ENCODE data around the gene OR4K14. TPM values are rescaled to one million over a fixed set of nuclear protein-coding genes. Genes with fewer than 3 reads are reported as not detected.

OR4K14 gene, protein sequence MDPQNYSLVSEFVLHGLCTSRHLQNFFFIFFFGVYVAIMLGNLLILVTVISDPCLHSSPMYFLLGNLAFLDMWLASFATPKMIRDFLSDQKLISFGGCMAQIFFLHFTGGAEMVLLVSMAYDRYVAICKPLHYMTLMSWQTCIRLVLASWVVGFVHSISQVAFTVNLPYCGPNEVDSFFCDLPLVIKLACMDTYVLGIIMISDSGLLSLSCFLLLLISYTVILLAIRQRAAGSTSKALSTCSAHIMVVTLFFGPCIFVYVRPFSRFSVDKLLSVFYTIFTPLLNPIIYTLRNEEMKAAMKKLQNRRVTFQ
- not detected for total RNA-seq (2021; ENCODE audit: unreplicated experiment)
- not detected for polyA plus RNA-seq (2012; ENCODE audit: insufficient read length)
- Bru-seq, nascent RNA = not detected
- not detected for BruChase-seq, experiment 1, labeled RNA remaining after a 2-hour chase
- BruChase-seq, experiment 2, labeled RNA remaining after a 6-hour chase = not detected
- long read RNA-seq = 0 reads

DNA sequence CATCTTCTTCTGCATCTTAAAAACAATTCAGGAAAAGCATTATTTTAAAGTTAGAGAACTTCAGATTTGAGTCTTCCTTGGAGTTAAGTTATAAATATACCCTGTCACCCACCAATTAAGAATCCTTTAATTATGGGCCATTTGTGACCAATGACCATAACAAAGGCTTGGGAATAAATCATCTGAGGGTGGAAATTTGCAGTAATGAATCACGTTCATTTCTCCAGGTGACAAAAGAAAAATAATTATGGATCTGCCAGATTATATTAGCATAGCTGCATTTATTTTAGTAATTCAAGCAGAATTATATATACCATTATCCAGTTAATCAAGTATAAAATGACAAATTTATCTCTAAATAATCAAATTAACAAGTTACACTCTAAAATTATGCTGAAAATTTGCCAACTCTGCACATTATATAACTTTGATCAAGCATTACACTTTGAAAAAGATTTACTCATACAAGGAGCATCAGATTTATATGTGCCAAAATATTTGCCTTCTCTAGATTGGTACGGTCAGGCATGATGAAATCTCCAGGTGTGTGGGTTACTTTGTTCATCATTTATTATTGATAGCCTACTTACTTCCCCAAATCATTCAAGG is at the start of gene OR4K14:
TSS of gene OR4K14 (minus strand) at position 51 of the 609 bp plus-strand sequence. CDS start 4,114 bp downstream, outside the sequence.
- DNase-seq (ENCODE audit: low read depth, low spot score) (no peak), ATAC-seq (no peak)
- in situ Hi-C loops (cut with HindIII; ENCODE audit: low pct_unique_long_range_greater_than_20kb, low sequenced_read_pairs) (no loop called here), intact Hi-C loops (cut with micrococcal nuclease; ENCODE audit: unreplicated experiment) (no loop called here)
- BruUV-seq (replicated peaks) = no TSS peak
- no peaks in the 10 kb centered on the region for H3K9me3 ChIP-seq (ENCODE audit: control insufficient read depth, insufficient read depth, low read depth, low read length)
- no peaks in the 10 kb centered on the region for H3K36me3 ChIP-seq (ENCODE audit: control insufficient read depth, insufficient read depth, low read length)
- no peak within 1 kb of the TSS for H3K4me3 ChIP-seq (ENCODE audit: low read depth in 2 of 2, low read length in 2 of 2)
- no peaks in the 10 kb centered on the region for H3K4me1 ChIP-seq (ENCODE audit: control insufficient read depth, insufficient read depth, low read length)
- TF ChIP-seq POLR2AphosphoS5 (IDR thresholded peaks at IDR 0.05; ENCODE audit: low read depth, low read length) = no peak
- TF ChIP-seq, protein P1, sequence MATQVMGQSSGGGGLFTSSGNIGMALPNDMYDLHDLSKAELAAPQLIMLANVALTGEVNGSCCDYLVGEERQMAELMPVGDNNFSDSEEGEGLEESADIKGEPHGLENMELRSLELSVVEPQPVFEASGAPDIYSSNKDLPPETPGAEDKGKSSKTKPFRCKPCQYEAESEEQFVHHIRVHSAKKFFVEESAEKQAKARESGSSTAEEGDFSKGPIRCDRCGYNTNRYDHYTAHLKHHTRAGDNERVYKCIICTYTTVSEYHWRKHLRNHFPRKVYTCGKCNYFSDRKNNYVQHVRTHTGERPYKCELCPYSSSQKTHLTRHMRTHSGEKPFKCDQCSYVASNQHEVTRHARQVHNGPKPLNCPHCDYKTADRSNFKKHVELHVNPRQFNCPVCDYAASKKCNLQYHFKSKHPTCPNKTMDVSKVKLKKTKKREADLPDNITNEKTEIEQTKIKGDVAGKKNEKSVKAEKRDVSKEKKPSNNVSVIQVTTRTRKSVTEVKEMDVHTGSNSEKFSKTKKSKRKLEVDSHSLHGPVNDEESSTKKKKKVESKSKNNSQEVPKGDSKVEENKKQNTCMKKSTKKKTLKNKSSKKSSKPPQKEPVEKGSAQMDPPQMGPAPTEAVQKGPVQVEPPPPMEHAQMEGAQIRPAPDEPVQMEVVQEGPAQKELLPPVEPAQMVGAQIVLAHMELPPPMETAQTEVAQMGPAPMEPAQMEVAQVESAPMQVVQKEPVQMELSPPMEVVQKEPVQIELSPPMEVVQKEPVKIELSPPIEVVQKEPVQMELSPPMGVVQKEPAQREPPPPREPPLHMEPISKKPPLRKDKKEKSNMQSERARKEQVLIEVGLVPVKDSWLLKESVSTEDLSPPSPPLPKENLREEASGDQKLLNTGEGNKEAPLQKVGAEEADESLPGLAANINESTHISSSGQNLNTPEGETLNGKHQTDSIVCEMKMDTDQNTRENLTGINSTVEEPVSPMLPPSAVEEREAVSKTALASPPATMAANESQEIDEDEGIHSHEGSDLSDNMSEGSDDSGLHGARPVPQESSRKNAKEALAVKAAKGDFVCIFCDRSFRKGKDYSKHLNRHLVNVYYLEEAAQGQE (IDR thresholded peaks at IDR 0.05; ENCODE audit: insufficient read depth in 1 of 2, low read depth in 2 of 2, low read length in 1 of 2) = no peak
- TF ChIP-seq, protein P2, sequence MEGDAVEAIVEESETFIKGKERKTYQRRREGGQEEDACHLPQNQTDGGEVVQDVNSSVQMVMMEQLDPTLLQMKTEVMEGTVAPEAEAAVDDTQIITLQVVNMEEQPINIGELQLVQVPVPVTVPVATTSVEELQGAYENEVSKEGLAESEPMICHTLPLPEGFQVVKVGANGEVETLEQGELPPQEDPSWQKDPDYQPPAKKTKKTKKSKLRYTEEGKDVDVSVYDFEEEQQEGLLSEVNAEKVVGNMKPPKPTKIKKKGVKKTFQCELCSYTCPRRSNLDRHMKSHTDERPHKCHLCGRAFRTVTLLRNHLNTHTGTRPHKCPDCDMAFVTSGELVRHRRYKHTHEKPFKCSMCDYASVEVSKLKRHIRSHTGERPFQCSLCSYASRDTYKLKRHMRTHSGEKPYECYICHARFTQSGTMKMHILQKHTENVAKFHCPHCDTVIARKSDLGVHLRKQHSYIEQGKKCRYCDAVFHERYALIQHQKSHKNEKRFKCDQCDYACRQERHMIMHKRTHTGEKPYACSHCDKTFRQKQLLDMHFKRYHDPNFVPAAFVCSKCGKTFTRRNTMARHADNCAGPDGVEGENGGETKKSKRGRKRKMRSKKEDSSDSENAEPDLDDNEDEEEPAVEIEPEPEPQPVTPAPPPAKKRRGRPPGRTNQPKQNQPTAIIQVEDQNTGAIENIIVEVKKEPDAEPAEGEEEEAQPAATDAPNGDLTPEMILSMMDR (IDR thresholded peaks at IDR 0.05) = no peak
- no peak for TF ChIP-seq SIN3A (IDR thresholded peaks at IDR 0.05; ENCODE audit: borderline replicate concordance, insufficient read depth, low read depth, low read length)
- H3K27ac ChIP-seq (ENCODE audit: low read length) = no peak within 1 kb of the TSS
- POLR2A ChIA-PET = no interaction called here
- CTCF ChIA-PET = no interaction called here
- H3K27me3 ChIP-seq (ENCODE audit: control insufficient read depth, insufficient read depth, low read length) = no peaks in the 10 kb centered on the region

DNA sequence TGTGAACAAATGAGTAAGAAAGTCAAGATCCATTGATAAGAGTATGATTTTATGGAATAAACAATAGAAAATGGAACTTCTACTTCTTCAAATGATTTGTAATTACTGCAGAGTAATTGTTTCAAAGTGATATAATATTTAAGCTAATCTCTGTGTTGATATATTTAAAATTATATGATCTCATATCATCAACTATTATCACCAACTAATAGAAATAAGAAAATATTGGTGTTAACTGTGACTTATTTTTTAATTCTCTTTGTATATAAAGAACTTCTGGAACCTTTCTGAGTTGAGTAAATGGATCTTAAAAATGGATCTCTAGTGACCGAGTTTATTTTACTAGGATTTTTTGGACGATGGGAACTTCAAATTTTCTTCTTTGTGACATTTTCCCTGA is 40.6 kb upstream of the OR4K14 start, which contains the start of gene OR4L1:
TSS of gene OR4L1 (plus strand) at position 301 of the 400 bp plus-strand sequence. CDS start at position 301, 0 bp downstream.
- DNase-seq (ENCODE audit: low read depth, low spot score) (no peak), ATAC-seq (no peak)
- no peak within 1 kb of the TSS for H3K4me3 ChIP-seq (ENCODE audit: low read depth in 2 of 2, low read length in 2 of 2)
- no TSS peak for BruUV-seq (replicated peaks)
- in situ Hi-C loops (cut with HindIII; ENCODE audit: low pct_unique_long_range_greater_than_20kb, low sequenced_read_pairs) = no loop called here
- H3K36me3 ChIP-seq (ENCODE audit: control insufficient read depth, insufficient read depth, low read length) = no peaks in the 10 kb centered on the region
- ChIA-PET CTCF (no interaction called here), POLR2A (no interaction called here)
- TF ChIP-seq TCF7L2 (IDR thresholded peaks at IDR 0.05; ENCODE audit: low read depth, low read length) (no peak), SIN3A (IDR thresholded peaks at IDR 0.05; ENCODE audit: borderline replicate concordance, insufficient read depth, low read depth, low read length) (no peak)
- no peaks in the 10 kb centered on the region for H3K4me1 ChIP-seq (ENCODE audit: control insufficient read depth, insufficient read depth, low read length)
- intact Hi-C loops (cut with micrococcal nuclease; ENCODE audit: unreplicated experiment) = no loop called here
- H3K27ac ChIP-seq (ENCODE audit: low read length) = no peak within 1 kb of the TSS
- H3K9me3 ChIP-seq (ENCODE audit: control insufficient read depth, insufficient read depth, low read depth, low read length) = no peaks in the 10 kb centered on the region
- no peaks in the 10 kb centered on the region; the same call in 1 of the 2 replicates for H3K27me3 ChIP-seq (ENCODE audit: control insufficient read depth, insufficient read depth, low read length)

Data from Panc1 (cell line).